Endometrial microvascular endothelial cells (primary cell): ENCODE data around the gene DNHD1. TPM values are rescaled to one million over a fixed set of nuclear protein-coding genes. Genes with fewer than 3 reads are reported as not detected.

ENCODE experiments used
- in situ Hi-C: cut with HindIII; loops from 2 replicates; pipeline ENCODE4 v1.10.0; 2017; ENCODE audit warnings: low sequenced_read_pairs, low pct_unique_long_range_greater_than_20kb; ENCODE audit errors: inconsistent ontology term
- total RNA-seq: library from RNA; depleted of rRNA; stranded (reverse); fragments of >200 nt; gene quantifications from one replicate; pipeline ENCODE4 v1.2.3, GENCODE V29; 2015; ENCODE audit errors: inconsistent ontology term

Gene DNHD1
- total RNA-seq, 1 donor from 2014 or later, result 2.2 TPM

- in situ Hi-C loops, result loop anchor here (5.0 to 25.0 kb wide), 2 partner anchors 36 to 204 kb away; partner anchors contain the start of gene APBB1
These were observed 119.0 kb downstream of the DNHD1 start for GRCh38 chr11:6615882-6616585.

GRCh38 chr11:6616596-6617250 is 119.6 kb downstream of the DNHD1 start:
- in situ Hi-C loops, result loop anchor here (5.0 to 25.0 kb wide), 2 partner anchors 36 to 204 kb away; partner anchors contain the start of gene APBB1

- in situ Hi-C loops, result loop anchor here (5.0 to 25.0 kb wide), 2 partner anchors 35 to 205 kb away; partner anchors contain the start of gene APBB1
These were observed 120.3 kb downstream of the DNHD1 start for GRCh38 chr11:6617315-6617781.

GRCh38 chr11:6618117-6619003 is 121.3 kb downstream of the DNHD1 start:
- in situ Hi-C loops, result loop anchor here (5.0 to 25.0 kb wide), 2 partner anchors 34 to 206 kb away; partner anchors contain the start of gene APBB1

GRCh38 chr11:6619004-6619745 is 122.1 kb downstream of the DNHD1 start, which contains the start of gene TPP1:
Gene TPP1, minus strand, starts transcription at chr11:6619422. Its CDS starts 22 bp downstream, at chr11:6619400.
- in situ Hi-C loops, result loop anchor here (5.0 to 25.0 kb wide), 2 partner anchors 33 to 207 kb away; partner anchors contain the start of gene APBB1

- in situ Hi-C loops, result loop anchor here (25.0 kb wide), 1 partner anchor 208 kb away; the partner anchor contains the start of gene APBB1
These were observed 123.6 kb downstream of the DNHD1 start for GRCh38 chr11:6620636-6621035.

Other genes starting within 250 kb of the DNHD1 start
- gene CCKBR, start 237.4 kb upstream of the DNHD1 start, total RNA-seq, result not detected
- 369 TPM for gene CAVIN3, start 176.8 kb upstream of the DNHD1 start, total RNA-seq
- 83.9 TPM for gene SMPD1, start 106.8 kb upstream of the DNHD1 start, total RNA-seq
- 52.8 TPM for gene APBB1, start 78.2 kb upstream of the DNHD1 start, total RNA-seq
- not detected for gene HPX, start 56.3 kb upstream of the DNHD1 start, total RNA-seq
- gene TRIM3, start 23.3 kb upstream of the DNHD1 start, total RNA-seq, result 60.0 TPM
- 51.8 TPM for gene ARFIP2, start 15.9 kb upstream of the DNHD1 start, total RNA-seq
- 24.4 TPM for gene TIMM10B, start 15.8 kb upstream of the DNHD1 start, total RNA-seq
- gene RRP8, start 106.3 kb downstream of the DNHD1 start, total RNA-seq, result 35.8 TPM
- gene ILK, start 106.5 kb downstream of the DNHD1 start, total RNA-seq, result 247 TPM
- gene TAF10, start 114.9 kb downstream of the DNHD1 start, total RNA-seq, result 41.9 TPM
- gene TPP1, start 122.1 kb downstream of the DNHD1 start, total RNA-seq, result 100.0 TPM
- gene DCHS1, start 158.5 kb downstream of the DNHD1 start, total RNA-seq, result 48.7 TPM
- 114 TPM for gene MRPL17, start 186.1 kb downstream of the DNHD1 start, total RNA-seq